Measurements from ENCODE around the gene TMEM69. TPM values are rescaled to one million over a fixed set of nuclear protein-coding genes. Genes with fewer than 3 reads are reported as not detected.

The TMEM69 gene
- total and polyA plus RNA-seq, 2 of the 8 experiments (the other 6 are each of a cell fraction or from before 2014, with no cell fraction given): 39.0 to 123 TPM

- TF ChIP-seq MAX (IDR thresholded peaks at IDR 0.05): peak; percentile 52; the same call in 1 of the 2 replicates
- peak; percentile 81 for TF ChIP-seq KDM4A (IDR thresholded peaks at IDR 0.05; ENCODE audit: low read depth, low read length, severe bottlenecking)
- peak; percentile 59 to 97 for TF ChIP-seq POLR2A (IDR thresholded peaks at IDR 0.05; ENCODE audit: control extremely low read depth in 1 of 2, low read depth in 2 of 2, low read length in 2 of 2)
- TF ChIP-seq ZNF274 (IDR thresholded peaks at IDR 0.05; ENCODE audit: borderline replicate concordance, extremely low read depth, low read length): no peak
- TF ChIP-seq YY1 (IDR thresholded peaks at IDR 0.05; ENCODE audit: low read depth, low read length): peak; percentile 97
- peak; percentile 86 for TF ChIP-seq PHF8 (conservative IDR thresholded peaks at IDR 0.05; ENCODE audit: low read depth, low read length)
- no peak for TF ChIP-seq HDAC2 (IDR thresholded peaks at IDR 0.05; ENCODE audit: borderline replicate concordance in 1 of 2, low read depth in 2 of 2, low read length in 2 of 2)
- no peak for TF ChIP-seq BCL11A (IDR thresholded peaks at IDR 0.05; ENCODE audit: low read depth in 2 of 2, low read length in 2 of 2)
- peak; percentile 90 for TF ChIP-seq ASH2L (IDR thresholded peaks at IDR 0.05; ENCODE audit: low read length)
- 0 out of 2 replicates have a peak, but pooled peaks have one; percentile 4 for TF ChIP-seq SP1 (IDR thresholded peaks at IDR 0.05; ENCODE audit: low read depth, low read length)
- 0 out of 2 replicates have a peak, but pooled peaks have one; percentile 27 for TF ChIP-seq SP4 (IDR thresholded peaks at IDR 0.05; ENCODE audit: low read length)
- no peak for TF ChIP-seq RXRA (IDR thresholded peaks at IDR 0.05; ENCODE audit: insufficient read depth, low read depth, low read length)
- TF ChIP-seq TBP (IDR thresholded peaks at IDR 0.05; ENCODE audit: low read depth, low read length): peak; percentile 77
- peak; percentile 87 for TF ChIP-seq TAF1 (IDR thresholded peaks at IDR 0.05; ENCODE audit: low read depth, low read length)
Observed at GRCh38 chr1:45686288-45687013, 1.5 kb upstream of the TMEM69 start, which contains the start of gene GPBP1L1 (continued).
